Measurements from ENCODE around the gene HRH2.

The HRH2 gene

DNA sequence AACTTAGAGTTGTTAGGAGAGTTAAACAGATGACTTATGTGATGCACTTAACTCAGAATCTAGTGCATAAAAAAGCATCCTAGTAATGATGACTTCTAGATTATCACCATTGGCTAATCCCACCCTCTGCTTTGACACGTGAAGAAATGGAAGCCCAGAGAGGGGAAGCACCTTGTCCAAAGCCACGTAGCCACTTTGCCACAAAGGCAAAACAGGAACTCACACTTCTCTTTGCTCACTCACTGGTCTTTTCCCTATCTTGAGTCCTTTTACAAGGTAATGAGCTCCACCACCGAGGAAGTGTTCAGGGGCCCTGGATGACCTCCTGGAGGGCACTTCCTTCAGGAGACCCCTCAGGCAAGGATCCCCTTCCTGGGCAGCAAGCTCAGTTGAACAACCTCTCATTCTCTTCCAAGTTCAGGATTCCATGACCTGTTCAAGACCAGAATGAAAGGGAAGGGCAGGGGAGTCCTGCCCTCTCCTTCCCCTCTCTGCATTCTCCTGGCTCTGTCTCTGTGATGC, 89.7 kb downstream of the HRH2 start:
- CTCF ChIA-PET: no interaction called here
- DNase-seq: no peak

DNA sequence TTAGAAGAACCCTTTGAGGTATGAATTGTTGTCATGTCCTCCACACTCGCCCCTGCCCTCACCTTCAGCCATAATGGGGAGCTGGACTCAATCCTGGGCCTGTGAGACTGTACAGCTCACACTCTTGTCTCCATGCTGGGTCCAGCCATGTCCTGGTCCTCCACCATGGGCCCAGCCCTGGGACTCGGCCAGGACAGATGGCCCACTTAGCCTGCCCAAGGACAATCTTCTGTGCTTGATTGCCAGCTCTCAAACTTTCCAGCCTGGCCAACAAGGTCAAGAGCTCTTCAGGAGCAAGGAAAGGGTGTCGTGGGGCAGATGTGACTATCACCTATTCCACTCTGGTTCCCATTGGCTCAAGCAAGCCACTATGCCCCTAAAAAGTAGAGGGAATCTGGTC, 90.8 kb downstream of the HRH2 start:
- no peak for DNase-seq
- Histone ChIP-seq H3K27me3 (replicated peaks in 2 of 5; ENCODE audit: control insufficient read depth in 4 of 5, insufficient read depth in 5 of 5, low read length in 4 of 5) (peaks cover 8 to 68% (median 11%) of the 10 kb centered on the region in 5 experiments), H3K4me3 (ENCODE audit: control insufficient read depth in 1 of 7, extremely low read depth in 1 of 7, insufficient read depth in 4 of 7, low read depth in 2 of 7, low read length in 6 of 7) (no peak overlapping the region), H3K27ac (ENCODE audit: insufficient read depth in 1 of 2, low read depth in 1 of 2, low read length in 2 of 2, poor library complexity in 1 of 2, severe bottlenecking in 2 of 2) (no peak overlapping the region), H3K9me3 (ENCODE audit: control extremely low read depth in 1 of 5, control insufficient read depth in 4 of 5, insufficient read depth in 2 of 5, low read depth in 1 of 5, low read length in 4 of 5) (no peaks in the 10 kb centered on the region), H3K4me1 (ENCODE audit: control extremely low read depth in 1 of 4, control insufficient read depth in 4 of 4, insufficient read depth in 4 of 4, low read length in 3 of 4) (no peaks in the 10 kb centered on the region), H3K36me3 (ENCODE audit: control insufficient read depth in 4 of 4, insufficient read depth in 4 of 4, low read length in 3 of 4) (no peaks in the 10 kb centered on the region)
- whole genome bisulfite sequencing (ENCODE audit: insufficient coverage): 78% methylated on average over 3 of the region's 3 CpGs
- ChIA-PET CTCF (no interaction called here), POLR2A (no interaction called here)

More for the DNA sequence above, 89.7 kb downstream of the HRH2 start:
- no peaks in the 10 kb centered on the region for H3K36me3 ChIP-seq (ENCODE audit: control insufficient read depth in 4 of 4, insufficient read depth in 4 of 4, low read length in 3 of 4)
- H3K4me1 ChIP-seq (ENCODE audit: control extremely low read depth in 1 of 4, control insufficient read depth in 4 of 4, insufficient read depth in 4 of 4, low read length in 3 of 4): no peaks in the 10 kb centered on the region
- no peak overlapping the region for H3K27ac ChIP-seq (ENCODE audit: insufficient read depth in 1 of 2, low read depth in 1 of 2, low read length in 2 of 2, poor library complexity in 1 of 2, severe bottlenecking in 2 of 2)
- POLR2A ChIA-PET: no interaction called here
- no peak overlapping the region for H3K4me3 ChIP-seq (ENCODE audit: control insufficient read depth in 1 of 7, extremely low read depth in 1 of 7, insufficient read depth in 4 of 7, low read depth in 2 of 7, low read length in 6 of 7)
- H3K27me3 ChIP-seq (replicated peaks in 2 of 5; ENCODE audit: control insufficient read depth in 4 of 5, insufficient read depth in 5 of 5, low read length in 4 of 5): peaks cover 8 to 65% (median 10%) of the 10 kb centered on the region in 5 experiments
- 20% methylated on average over 1 of the region's 3 CpGs for whole genome bisulfite sequencing (ENCODE audit: insufficient coverage)
- no peaks in the 10 kb centered on the region for H3K9me3 ChIP-seq (ENCODE audit: control extremely low read depth in 1 of 5, control insufficient read depth in 4 of 5, insufficient read depth in 2 of 5, low read depth in 1 of 5, low read length in 4 of 5)

DNA sequence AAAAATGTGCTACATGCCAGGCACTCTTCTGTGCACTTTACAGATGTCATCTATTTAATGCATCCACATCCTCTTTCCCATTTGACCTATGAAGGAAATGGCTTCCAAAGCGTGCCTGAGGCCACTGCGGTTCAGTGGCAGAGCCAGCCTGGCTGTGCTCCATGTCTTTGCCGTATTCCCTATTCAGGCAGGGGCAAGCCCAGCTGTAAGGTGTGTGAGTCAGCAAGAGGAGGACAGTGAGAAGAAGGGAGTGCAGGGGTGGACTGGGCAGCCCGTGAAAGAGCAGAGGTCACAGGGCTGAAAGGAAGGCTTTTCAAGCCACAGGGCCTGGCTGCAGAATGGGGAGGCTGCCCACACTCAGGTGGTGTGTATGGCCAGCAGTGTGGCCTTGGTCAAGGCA, 91.7 kb downstream of the HRH2 start:
- Histone ChIP-seq H3K27me3 (replicated peaks in 2 of 5; ENCODE audit: control insufficient read depth in 4 of 5, insufficient read depth in 5 of 5, low read length in 4 of 5) (peaks cover 5 to 71% (median 15%) of the 10 kb centered on the region in 5 experiments), H3K36me3 (ENCODE audit: control insufficient read depth in 4 of 4, insufficient read depth in 4 of 4, low read length in 3 of 4) (no peaks in the 10 kb centered on the region), H3K4me3 (ENCODE audit: control insufficient read depth in 1 of 7, extremely low read depth in 1 of 7, insufficient read depth in 4 of 7, low read depth in 2 of 7, low read length in 6 of 7) (no peak overlapping the region), H3K4me1 (ENCODE audit: control extremely low read depth in 1 of 4, control insufficient read depth in 4 of 4, insufficient read depth in 4 of 4, low read length in 3 of 4) (no peaks in the 10 kb centered on the region), H3K9me3 (ENCODE audit: control extremely low read depth in 1 of 5, control insufficient read depth in 4 of 5, insufficient read depth in 2 of 5, low read depth in 1 of 5, low read length in 4 of 5) (no peaks in the 10 kb centered on the region), H3K27ac (ENCODE audit: insufficient read depth in 1 of 2, low read depth in 1 of 2, low read length in 2 of 2, poor library complexity in 1 of 2, severe bottlenecking in 2 of 2) (no peak overlapping the region)
- ChIA-PET CTCF (interaction anchor here (1.6 kb wide), 1 partner anchor 20 kb away, joined by 3 read pairs; no protein-coding TSS in a partner anchor), POLR2A (no interaction called here)
- 76% methylated on average over 3 of the region's 4 CpGs for WGBS (ENCODE audit: insufficient coverage)
- no peak for DNase-seq

DNA sequence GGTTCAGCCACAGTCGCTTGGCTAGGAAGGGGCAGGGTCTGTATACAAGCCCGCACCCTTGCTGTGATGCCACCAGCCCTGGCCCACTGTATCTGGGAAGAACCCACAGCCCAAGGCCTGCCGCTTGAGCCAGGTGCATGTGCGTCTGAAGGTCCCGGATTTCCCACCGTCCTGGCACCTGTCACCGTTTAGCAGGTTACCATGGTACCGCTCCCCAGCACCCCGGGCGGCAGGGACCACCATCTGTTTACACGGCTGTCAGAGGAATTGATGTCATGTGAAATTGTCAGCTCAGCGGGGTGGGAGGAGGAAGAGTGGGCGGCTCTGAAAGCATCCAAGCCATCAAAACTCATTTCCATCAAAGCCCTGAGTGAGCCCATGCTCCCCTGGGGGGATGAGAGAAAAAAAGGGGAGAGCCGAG, 92.7 kb downstream of the HRH2 start:
- ChIA-PET POLR2A (no interaction called here), CTCF (interaction anchor here (1.6 kb wide), 1 partner anchor 21 kb away, joined by 3 read pairs; no protein-coding TSS in a partner anchor)
- 63% methylated on average over 4 of the region's 14 CpGs for WGBS (ENCODE audit: insufficient coverage)
- H3K4me3 ChIP-seq (ENCODE audit: control insufficient read depth in 1 of 7, extremely low read depth in 1 of 7, insufficient read depth in 4 of 7, low read depth in 2 of 7, low read length in 6 of 7): no peak overlapping the region
- DNase-seq: no peak
- H3K27me3 ChIP-seq (replicated peaks in 2 of 5; ENCODE audit: control insufficient read depth in 4 of 5, insufficient read depth in 5 of 5, low read length in 4 of 5): peaks cover 5 to 73% (median 14%) of the 10 kb centered on the region in 5 experiments
- no peaks in the 10 kb centered on the region for H3K36me3 ChIP-seq (ENCODE audit: control insufficient read depth in 4 of 4, insufficient read depth in 4 of 4, low read length in 3 of 4)
- no peaks in the 10 kb centered on the region for H3K9me3 ChIP-seq (ENCODE audit: control extremely low read depth in 1 of 5, control insufficient read depth in 4 of 5, insufficient read depth in 2 of 5, low read depth in 1 of 5, low read length in 4 of 5)
- no peak overlapping the region for H3K27ac ChIP-seq (ENCODE audit: insufficient read depth in 1 of 2, low read depth in 1 of 2, low read length in 2 of 2, poor library complexity in 1 of 2, severe bottlenecking in 2 of 2)
- H3K4me1 ChIP-seq (ENCODE audit: control extremely low read depth in 1 of 4, control insufficient read depth in 4 of 4, insufficient read depth in 4 of 4, low read length in 3 of 4): no peaks in the 10 kb centered on the region

DNA sequence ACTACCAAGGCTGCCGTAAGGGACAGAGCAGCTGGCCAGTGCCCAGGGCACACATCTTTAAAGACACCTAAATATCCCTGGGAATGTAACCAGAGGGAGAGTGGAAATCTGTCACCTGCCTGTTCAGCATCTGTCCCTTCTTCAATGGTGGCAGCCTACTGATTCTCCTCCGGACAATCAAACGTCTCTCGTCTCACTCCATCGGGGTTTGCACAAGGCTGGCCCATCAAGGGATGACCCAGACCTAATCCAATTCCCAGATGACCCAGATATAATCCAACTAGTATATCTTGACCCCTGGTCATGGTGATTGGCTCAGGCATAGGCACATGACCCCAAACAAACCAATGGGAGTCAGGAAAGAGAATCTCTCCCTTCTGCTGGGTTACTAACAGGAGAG, 93.5 kb downstream of the HRH2 start:
- no peak for DNase-seq
- no peaks in the 10 kb centered on the region for H3K4me1 ChIP-seq (ENCODE audit: control extremely low read depth in 1 of 4, control insufficient read depth in 4 of 4, insufficient read depth in 4 of 4, low read length in 3 of 4)
- H3K36me3 ChIP-seq (ENCODE audit: control insufficient read depth in 4 of 4, insufficient read depth in 4 of 4, low read length in 3 of 4): no peaks in the 10 kb centered on the region
- CTCF ChIA-PET: no interaction called here
- H3K27me3 ChIP-seq (replicated peaks in 2 of 5; ENCODE audit: control insufficient read depth in 4 of 5, insufficient read depth in 5 of 5, low read length in 4 of 5): peaks cover 8 to 68% (median 12%) of the 10 kb centered on the region in 5 experiments
- no peak overlapping the region for H3K4me3 ChIP-seq (ENCODE audit: control insufficient read depth in 1 of 7, extremely low read depth in 1 of 7, insufficient read depth in 4 of 7, low read depth in 2 of 7, low read length in 6 of 7)
- POLR2A ChIA-PET: no interaction called here
- no peaks in the 10 kb centered on the region for H3K9me3 ChIP-seq (ENCODE audit: control extremely low read depth in 1 of 5, control insufficient read depth in 4 of 5, insufficient read depth in 2 of 5, low read depth in 1 of 5, low read length in 4 of 5)
- WGBS (ENCODE audit: insufficient coverage): 92% methylated on average over 5 of the region's 5 CpGs
- H3K27ac ChIP-seq (ENCODE audit: insufficient read depth in 1 of 2, low read depth in 1 of 2, low read length in 2 of 2, poor library complexity in 1 of 2, severe bottlenecking in 2 of 2): no peak overlapping the region

DNA sequence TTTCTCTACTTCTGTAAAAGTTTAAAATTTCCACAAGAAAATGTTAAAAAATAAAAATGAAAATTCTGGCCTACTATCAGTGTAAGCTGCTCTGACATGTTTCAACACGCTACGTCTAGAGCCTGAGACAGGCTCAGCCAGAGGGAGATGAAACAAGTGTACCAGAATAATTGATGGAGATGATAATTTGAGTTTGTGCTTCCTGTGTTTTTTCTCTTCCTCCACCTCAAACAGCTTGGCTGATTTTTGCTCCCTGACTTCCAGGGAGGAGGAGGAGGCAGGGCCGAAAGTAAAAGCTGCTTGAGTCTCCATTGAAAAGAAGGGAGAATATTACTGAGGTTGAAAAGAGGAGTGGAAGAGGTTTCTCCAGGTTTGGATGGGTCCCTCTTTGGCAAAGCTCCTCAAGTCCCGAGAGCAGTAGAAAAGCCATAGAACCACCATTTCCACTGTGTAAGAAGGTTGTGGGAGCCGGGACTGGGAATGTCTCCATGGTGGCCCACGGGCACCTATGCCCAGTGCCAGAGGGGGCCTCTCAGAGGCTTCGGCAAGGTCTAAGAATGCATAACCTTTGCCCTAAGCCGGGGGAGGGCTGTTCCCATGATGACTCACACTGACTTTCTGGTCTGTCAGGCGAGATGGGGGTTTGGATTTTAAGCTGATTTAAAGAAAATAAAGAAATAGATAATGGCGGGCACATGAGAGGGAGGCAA, 95.1 kb downstream of the HRH2 start:
- ChIA-PET POLR2A (no interaction called here), CTCF (no interaction called here)
- WGBS (ENCODE audit: insufficient coverage): 79% methylated on average over 8 of the region's 10 CpGs
- Histone ChIP-seq H3K27me3 (replicated peaks in 2 of 5; ENCODE audit: control insufficient read depth in 4 of 5, insufficient read depth in 5 of 5, low read length in 4 of 5) (peaks cover 5 to 59% (median 10%) of the 10 kb centered on the region in 5 experiments), H3K36me3 (ENCODE audit: control insufficient read depth in 4 of 4, insufficient read depth in 4 of 4, low read length in 3 of 4) (no peaks in the 10 kb centered on the region), H3K9me3 (ENCODE audit: control extremely low read depth in 1 of 5, control insufficient read depth in 4 of 5, insufficient read depth in 2 of 5, low read depth in 1 of 5, low read length in 4 of 5) (no peaks in the 10 kb centered on the region), H3K27ac (ENCODE audit: insufficient read depth in 1 of 2, low read depth in 1 of 2, low read length in 2 of 2, poor library complexity in 1 of 2, severe bottlenecking in 2 of 2) (no peak overlapping the region), H3K4me1 (ENCODE audit: control extremely low read depth in 1 of 4, control insufficient read depth in 4 of 4, insufficient read depth in 4 of 4, low read length in 3 of 4) (no peaks in the 10 kb centered on the region), H3K4me3 (ENCODE audit: control insufficient read depth in 1 of 7, extremely low read depth in 1 of 7, insufficient read depth in 4 of 7, low read depth in 2 of 7, low read length in 6 of 7) (no peak overlapping the region)
- DNase-seq: no peak

DNA sequence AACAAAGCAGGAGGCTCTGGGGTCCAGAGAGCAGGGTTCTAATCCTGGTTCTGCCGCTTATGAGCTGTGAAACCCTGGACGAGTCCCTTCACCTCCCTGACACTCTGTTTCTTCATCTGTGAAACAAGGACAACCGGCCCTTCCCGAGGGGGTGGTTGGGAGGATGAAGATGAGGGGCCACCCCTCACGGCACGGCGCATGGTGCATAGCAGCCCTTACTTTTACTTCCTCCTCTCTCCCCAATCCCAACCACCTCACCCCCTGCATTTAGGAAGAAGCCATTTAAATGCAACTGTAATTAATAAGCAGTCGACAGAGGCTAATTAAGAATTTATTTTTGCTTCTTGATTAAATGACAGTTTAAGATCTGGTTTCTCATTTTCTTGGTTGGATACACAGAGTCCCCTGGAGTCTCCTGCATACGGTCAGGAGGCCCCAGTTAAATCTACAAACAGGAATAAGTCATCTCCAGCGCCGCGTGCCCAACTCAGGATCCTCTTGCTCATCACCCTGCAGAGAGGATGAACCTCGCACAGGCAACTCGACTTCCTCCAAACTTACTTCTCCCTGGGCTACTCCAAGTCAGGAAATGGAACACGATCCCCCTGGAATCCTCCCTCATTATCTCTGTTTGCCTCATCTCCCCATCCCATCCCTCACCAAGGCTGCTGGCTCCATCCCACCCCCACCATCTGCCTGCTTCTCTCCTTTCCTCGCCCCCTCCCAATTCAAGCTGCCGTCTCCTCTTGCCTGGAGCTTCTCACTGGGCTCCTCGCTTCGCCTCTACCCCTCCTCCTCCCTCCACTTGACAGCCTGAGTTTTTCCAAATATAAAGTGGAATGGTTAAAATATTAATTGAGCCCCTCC, 95.9 kb downstream of the HRH2 start:
- ChIA-PET POLR2A (no interaction called here), CTCF (no interaction called here)
- no peak for DNase-seq
- H3K4me3 ChIP-seq (ENCODE audit: control insufficient read depth in 1 of 7, extremely low read depth in 1 of 7, insufficient read depth in 4 of 7, low read depth in 2 of 7, low read length in 6 of 7): no peak overlapping the region
- no peaks in the 10 kb centered on the region for H3K9me3 ChIP-seq (ENCODE audit: control extremely low read depth in 1 of 5, control insufficient read depth in 4 of 5, insufficient read depth in 2 of 5, low read depth in 1 of 5, low read length in 4 of 5)
- no peaks in the 10 kb centered on the region for H3K4me1 ChIP-seq (ENCODE audit: control extremely low read depth in 1 of 4, control insufficient read depth in 4 of 4, insufficient read depth in 4 of 4, low read length in 3 of 4)
- H3K27ac ChIP-seq (ENCODE audit: insufficient read depth in 1 of 2, low read depth in 1 of 2, low read length in 2 of 2, poor library complexity in 1 of 2, severe bottlenecking in 2 of 2): no peak overlapping the region
- peaks cover 3 to 57% (median 10%) of the 10 kb centered on the region in 5 experiments for H3K27me3 ChIP-seq (replicated peaks in 2 of 5; ENCODE audit: control insufficient read depth in 4 of 5, insufficient read depth in 5 of 5, low read length in 4 of 5)
- WGBS (ENCODE audit: insufficient coverage): 52% methylated on average over 4 of the region's 19 CpGs
- no peaks in the 10 kb centered on the region for H3K36me3 ChIP-seq (ENCODE audit: control insufficient read depth in 4 of 4, insufficient read depth in 4 of 4, low read length in 3 of 4)

Measured in common myeloid progenitor, CD34-positive (primary cell).